ENCODE results near the gene CYP4A22.
"Not testable (repeated sequence)": the region's sequence is repeated elsewhere in the genome, so short reads cannot be mapped to it uniquely, and the experiment has no call there.

Gene CYP4A22

GRCh38 chr1:47128221-47128620 is 9.0 kb upstream of the CYP4A22 start:
- no CpG with 5 or more reads among the region's 1 CpG for WGBS, 2 experiments (ENCODE audit: insufficient coverage in 2 of 2)
- Histone ChIP-seq H3K36me3 (ENCODE audit: control insufficient read depth, insufficient read depth, low read length) (no peaks in the 10 kb centered on the region), H3K4me1 (ENCODE audit: control insufficient read depth, insufficient read depth, low read length, poor library complexity, severe bottlenecking) (no peaks in the 10 kb centered on the region)

GRCh38 chr1:47128854-47129253 is 8.4 kb upstream of the CYP4A22 start:
- 87 to 93% methylated on average over 2 of the region's 2 CpGs for WGBS, 2 experiments (ENCODE audit: insufficient coverage in 2 of 2)
- not testable (repeated sequence) for H3K36me3 ChIP-seq (ENCODE audit: control insufficient read depth, insufficient read depth, low read length); H3K9me3 ChIP-seq (ENCODE audit: control insufficient read depth, low read length); H3K27ac ChIP-seq (ENCODE audit: low read depth, low read length, severe bottlenecking); H3K4me3 ChIP-seq (ENCODE audit: extremely low read depth, insufficient read depth, low read length, poor library complexity, severe bottlenecking); H3K4me1 ChIP-seq (ENCODE audit: control insufficient read depth, insufficient read depth, low read length, poor library complexity, severe bottlenecking)

More at GRCh38 chr1:47128221-47128620, 9.0 kb upstream of the CYP4A22 start:
- no peaks in the 10 kb centered on the region for H3K9me3 ChIP-seq (ENCODE audit: control insufficient read depth, low read length)
- no peak overlapping the region for H3K27ac ChIP-seq (ENCODE audit: low read depth, low read length, severe bottlenecking)
- no peak overlapping the region for H3K4me3 ChIP-seq (ENCODE audit: extremely low read depth, insufficient read depth, low read length, poor library complexity, severe bottlenecking)

- not testable (repeated sequence) for H3K4me1 ChIP-seq (ENCODE audit: control insufficient read depth, insufficient read depth, low read length, poor library complexity, severe bottlenecking); H3K9me3 ChIP-seq (ENCODE audit: control insufficient read depth, low read length); H3K27ac ChIP-seq (ENCODE audit: low read depth, low read length, severe bottlenecking); H3K4me3 ChIP-seq (ENCODE audit: extremely low read depth, insufficient read depth, low read length, poor library complexity, severe bottlenecking); H3K36me3 ChIP-seq (ENCODE audit: control insufficient read depth, insufficient read depth, low read length)
- 85 to 100% methylated on average over 3 to 7 of the region's 8 CpGs for WGBS, 2 experiments (ENCODE audit: insufficient coverage in 2 of 2)
These were observed 7.6 kb upstream of the CYP4A22 start for GRCh38 chr1:47129489-47130230.

- not testable (repeated sequence) for H3K4me3 ChIP-seq (ENCODE audit: extremely low read depth, insufficient read depth, low read length, poor library complexity, severe bottlenecking); H3K36me3 ChIP-seq (ENCODE audit: control insufficient read depth, insufficient read depth, low read length); H3K27ac ChIP-seq (ENCODE audit: low read depth, low read length, severe bottlenecking); H3K4me1 ChIP-seq (ENCODE audit: control insufficient read depth, insufficient read depth, low read length, poor library complexity, severe bottlenecking); H3K9me3 ChIP-seq (ENCODE audit: control insufficient read depth, low read length)
- WGBS, 2 experiments (ENCODE audit: insufficient coverage in 2 of 2) = 100% methylated on average over 1 of the region's 3 CpGs; no CpG with 5 or more reads in 1 of the 2 experiments
These were observed 4.6 kb upstream of the CYP4A22 start for GRCh38 chr1:47132665-47133064.

- Histone ChIP-seq H3K4me3 (ENCODE audit: extremely low read depth, insufficient read depth, low read length, poor library complexity, severe bottlenecking) (no peak overlapping the region), H3K4me1 (ENCODE audit: control insufficient read depth, insufficient read depth, low read length, poor library complexity, severe bottlenecking) (no peaks in the 10 kb centered on the region), H3K27ac (ENCODE audit: low read depth, low read length, severe bottlenecking) (no peak overlapping the region), H3K9me3 (ENCODE audit: control insufficient read depth, low read length) (no peaks in the 10 kb centered on the region), H3K36me3 (ENCODE audit: control insufficient read depth, insufficient read depth, low read length) (no peaks in the 10 kb centered on the region)
- 85 to 97% methylated on average over 3 to 5 of the region's 5 CpGs for WGBS, 2 experiments (ENCODE audit: insufficient coverage in 2 of 2)
These were observed 829 bp downstream of the CYP4A22 start for GRCh38 chr1:47137925-47138615.

GRCh38 chr1:47140358-47140757 is 3.1 kb downstream of the CYP4A22 start:
- H3K36me3 ChIP-seq (ENCODE audit: control insufficient read depth, insufficient read depth, low read length); H3K4me1 ChIP-seq (ENCODE audit: control insufficient read depth, insufficient read depth, low read length, poor library complexity, severe bottlenecking); H3K27ac ChIP-seq (ENCODE audit: low read depth, low read length, severe bottlenecking); H3K4me3 ChIP-seq (ENCODE audit: extremely low read depth, insufficient read depth, low read length, poor library complexity, severe bottlenecking); H3K9me3 ChIP-seq (ENCODE audit: control insufficient read depth, low read length): not testable (repeated sequence)
- 100% methylated on average over 1 of the region's 3 CpGs for WGBS, 2 experiments (ENCODE audit: insufficient coverage in 2 of 2)

GRCh38 chr1:47143654-47144053 is 6.4 kb downstream of the CYP4A22 start:
- 46 to 47% methylated on average over 3 to 5 of the region's 6 CpGs for WGBS, 2 experiments (ENCODE audit: insufficient coverage in 2 of 2)
- H3K9me3 ChIP-seq (ENCODE audit: control insufficient read depth, low read length); H3K4me3 ChIP-seq (ENCODE audit: extremely low read depth, insufficient read depth, low read length, poor library complexity, severe bottlenecking); H3K36me3 ChIP-seq (ENCODE audit: control insufficient read depth, insufficient read depth, low read length); H3K4me1 ChIP-seq (ENCODE audit: control insufficient read depth, insufficient read depth, low read length, poor library complexity, severe bottlenecking); H3K27ac ChIP-seq (ENCODE audit: low read depth, low read length, severe bottlenecking): not testable (repeated sequence)

- not testable (repeated sequence) for H3K27ac ChIP-seq (ENCODE audit: low read depth, low read length, severe bottlenecking); H3K4me3 ChIP-seq (ENCODE audit: extremely low read depth, insufficient read depth, low read length, poor library complexity, severe bottlenecking); H3K36me3 ChIP-seq (ENCODE audit: control insufficient read depth, insufficient read depth, low read length); H3K4me1 ChIP-seq (ENCODE audit: control insufficient read depth, insufficient read depth, low read length, poor library complexity, severe bottlenecking); H3K9me3 ChIP-seq (ENCODE audit: control insufficient read depth, low read length)
- no CpG with 5 or more reads among the region's 1 CpG for WGBS, 2 experiments (ENCODE audit: insufficient coverage in 2 of 2)
These were observed 9.3 kb downstream of the CYP4A22 start for GRCh38 chr1:47146495-47146894.

GRCh38 chr1:47147047-47147785 is 10.0 kb downstream of the CYP4A22 start:
- Histone ChIP-seq H3K4me1 (ENCODE audit: control insufficient read depth, insufficient read depth, low read length, poor library complexity, severe bottlenecking) (no peaks in the 10 kb centered on the region), H3K27ac (ENCODE audit: low read depth, low read length, severe bottlenecking) (no peak overlapping the region), H3K9me3 (ENCODE audit: control insufficient read depth, low read length) (no peaks in the 10 kb centered on the region), H3K4me3 (ENCODE audit: extremely low read depth, insufficient read depth, low read length, poor library complexity, severe bottlenecking) (no peak overlapping the region), H3K36me3 (ENCODE audit: control insufficient read depth, insufficient read depth, low read length) (no peaks in the 10 kb centered on the region)
- WGBS, 2 experiments (ENCODE audit: insufficient coverage in 2 of 2) = 70 to 80% methylated on average over 2 of the region's 6 CpGs

GRCh38 chr1:47149162-47149561 is 11.9 kb downstream of the CYP4A22 start:
- H3K9me3 ChIP-seq (ENCODE audit: control insufficient read depth, low read length); H3K36me3 ChIP-seq (ENCODE audit: control insufficient read depth, insufficient read depth, low read length); H3K27ac ChIP-seq (ENCODE audit: low read depth, low read length, severe bottlenecking); H3K4me3 ChIP-seq (ENCODE audit: extremely low read depth, insufficient read depth, low read length, poor library complexity, severe bottlenecking); H3K4me1 ChIP-seq (ENCODE audit: control insufficient read depth, insufficient read depth, low read length, poor library complexity, severe bottlenecking): not testable (repeated sequence)
- 68 to 82% methylated on average over 5 to 7 of the region's 9 CpGs for WGBS, 2 experiments (ENCODE audit: insufficient coverage in 2 of 2)

GRCh38 chr1:47156457-47156856 is 19.2 kb downstream of the CYP4A22 start:
- not testable (repeated sequence) for H3K27ac ChIP-seq (ENCODE audit: low read depth, low read length, severe bottlenecking)

More at GRCh38 chr1:47156457-47156856, 19.2 kb downstream of the CYP4A22 start:
- H3K4me1 ChIP-seq (ENCODE audit: control insufficient read depth, insufficient read depth, low read length, poor library complexity, severe bottlenecking); H3K9me3 ChIP-seq (ENCODE audit: control insufficient read depth, low read length); H3K36me3 ChIP-seq (ENCODE audit: control insufficient read depth, insufficient read depth, low read length); H3K4me3 ChIP-seq (ENCODE audit: extremely low read depth, insufficient read depth, low read length, poor library complexity, severe bottlenecking): not testable (repeated sequence)

All from mesodermal cell (in vitro differentiated cells).